SK-N-SH treated with all-trans-retinoic acid at 6 μM for 48 hours (cell line): Measurements from ENCODE around the gene HSPA12A.

Experiments
- ARNTL ChIP-seq: fragments of 450-650 bp; formaldehyde crosslinking; IDR thresholded peaks from 2 replicates; pipeline ENCODE4 v1.5.0; 2020; ENCODE audit warnings: low read depth, mild to moderate bottlenecking, moderate library complexity, borderline replicate concordance
- BACH2 ChIP-seq: fragments of 250-450 bp; sonication (Bioruptor Pico); IDR thresholded peaks from 2 replicates; pipeline ENCODE4 v1.9.0; 2021; ENCODE audit warnings: mild to moderate bottlenecking, borderline replicate concordance
- CSDC2 ChIP-seq: fragments of 250-450 bp; sonication (Bioruptor Pico); IDR thresholded peaks from 2 replicates; pipeline ENCODE4 v1.5.0; 2020; ENCODE audit warnings: mild to moderate bottlenecking, moderate library complexity
- ESRRG ChIP-seq: fragments of 250-450 bp; sonication (Bioruptor Pico); IDR thresholded peaks from 2 replicates; pipeline ENCODE4 v1.6.1; 2021; ENCODE audit warnings: mild to moderate bottlenecking
- RARB ChIP-seq: fragments of 250-450 bp; sonication (Bioruptor Pico); IDR thresholded peaks from 2 replicates; pipeline ENCODE4 v1.8.0; 2021; ENCODE audit warnings: mild to moderate bottlenecking, moderate library complexity
- SNAI2 ChIP-seq: fragments of 250-450 bp; sonication (Bioruptor Pico); IDR thresholded peaks from 2 replicates; pipeline ENCODE4 v1.5.0; 2020; ENCODE audit warnings: mild to moderate bottlenecking, moderate library complexity
- ZC3H10 ChIP-seq: fragments of 250-450 bp; sonication (Bioruptor Pico); IDR thresholded peaks from 2 replicates; pipeline ENCODE4 v1.5.1; 2021; ENCODE audit warnings: mild to moderate bottlenecking, moderate library complexity
- ZFP3 ChIP-seq: fragments of 250-450 bp; sonication (Bioruptor Pico); IDR thresholded peaks from 2 replicates; pipeline ENCODE4 v1.5.0; 2020; ENCODE audit warnings: mild to moderate bottlenecking, moderate library complexity
- ZNF565 ChIP-seq: fragments of 450-650 bp; formaldehyde crosslinking; conservative IDR thresholded peaks from 2 replicates; pipeline ENCODE4 v1.5.0; 2020; ENCODE audit warnings: low read depth, mild to moderate bottlenecking, moderate library complexity
- ZNF8 ChIP-seq: fragments of 450-650 bp; formaldehyde crosslinking; IDR thresholded peaks from 2 replicates; pipeline ENCODE4 v1.5.0; 2020; ENCODE audit warnings: mild to moderate bottlenecking, moderate library complexity
- TF ChIP-seq, protein P1 (sequence below): fragments of 250-450 bp; sonication (Bioruptor Pico); IDR thresholded peaks from 2 replicates; pipeline ENCODE4 v1.5.1; 2020; ENCODE audit warnings: low read depth, mild to moderate bottlenecking, moderate library complexity
- TF ChIP-seq, protein P2 (sequence below): fragments of 250-450 bp; sonication (Bioruptor Pico); IDR thresholded peaks from 2 replicates; pipeline ENCODE4 v1.5.1; 2021; ENCODE audit warnings: mild to moderate bottlenecking, moderate library complexity
- TF ChIP-seq, protein P3 (sequence below): fragments of 250-450 bp; sonication (Bioruptor Pico); IDR thresholded peaks from 2 replicates; pipeline ENCODE4 v1.8.0; 2020; ENCODE audit warnings: mild to moderate bottlenecking, moderate library complexity, borderline replicate concordance
- TF ChIP-seq, protein P4 (sequence below): fragments of 250-450 bp; sonication (Bioruptor Pico); IDR thresholded peaks from 2 replicates; pipeline ENCODE4 v1.5.0; 2020; ENCODE audit warnings: mild to moderate bottlenecking, moderate library complexity

DNA sequence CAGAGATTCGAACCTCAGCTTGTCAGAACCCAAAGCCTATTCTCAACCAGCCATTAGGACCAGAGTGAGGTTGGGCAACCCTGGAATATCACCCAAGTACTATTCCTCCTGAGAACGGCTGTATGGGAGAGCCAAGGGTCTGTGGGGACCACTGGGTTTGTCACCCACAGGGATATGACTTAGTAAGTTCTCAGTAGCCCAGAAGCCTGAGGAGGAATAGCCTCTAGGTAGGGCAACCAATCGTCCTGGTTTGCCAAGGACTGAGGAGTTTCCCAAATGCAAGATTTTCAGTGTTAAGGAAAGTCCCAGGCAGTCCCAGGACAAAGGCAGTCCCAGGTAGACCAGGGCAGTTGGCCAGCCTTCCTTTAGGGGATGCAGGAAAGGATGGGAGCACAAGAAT lies 74.9 kb downstream of the HSPA12A start:
- no peak for TF ChIP-seq ESRRG (CRISPR knock-in tag)
- TF ChIP-seq ZFP3, result no peak
- no peak for TF ChIP-seq ARNTL (CRISPR knock-in tag)
- TF ChIP-seq, protein P1, sequence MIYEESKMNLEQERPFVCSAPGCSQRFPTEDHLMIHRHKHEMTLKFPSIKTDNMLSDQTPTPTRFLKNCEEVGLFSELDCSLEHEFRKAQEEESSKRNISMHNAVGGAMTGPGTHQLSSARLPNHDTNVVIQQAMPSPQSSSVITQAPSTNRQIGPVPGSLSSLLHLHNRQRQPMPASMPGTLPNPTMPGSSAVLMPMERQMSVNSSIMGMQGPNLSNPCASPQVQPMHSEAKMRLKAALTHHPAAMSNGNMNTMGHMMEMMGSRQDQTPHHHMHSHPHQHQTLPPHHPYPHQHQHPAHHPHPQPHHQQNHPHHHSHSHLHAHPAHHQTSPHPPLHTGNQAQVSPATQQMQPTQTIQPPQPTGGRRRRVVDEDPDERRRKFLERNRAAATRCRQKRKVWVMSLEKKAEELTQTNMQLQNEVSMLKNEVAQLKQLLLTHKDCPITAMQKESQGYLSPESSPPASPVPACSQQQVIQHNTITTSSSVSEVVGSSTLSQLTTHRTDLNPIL, result no peak
- TF ChIP-seq, protein P2, sequence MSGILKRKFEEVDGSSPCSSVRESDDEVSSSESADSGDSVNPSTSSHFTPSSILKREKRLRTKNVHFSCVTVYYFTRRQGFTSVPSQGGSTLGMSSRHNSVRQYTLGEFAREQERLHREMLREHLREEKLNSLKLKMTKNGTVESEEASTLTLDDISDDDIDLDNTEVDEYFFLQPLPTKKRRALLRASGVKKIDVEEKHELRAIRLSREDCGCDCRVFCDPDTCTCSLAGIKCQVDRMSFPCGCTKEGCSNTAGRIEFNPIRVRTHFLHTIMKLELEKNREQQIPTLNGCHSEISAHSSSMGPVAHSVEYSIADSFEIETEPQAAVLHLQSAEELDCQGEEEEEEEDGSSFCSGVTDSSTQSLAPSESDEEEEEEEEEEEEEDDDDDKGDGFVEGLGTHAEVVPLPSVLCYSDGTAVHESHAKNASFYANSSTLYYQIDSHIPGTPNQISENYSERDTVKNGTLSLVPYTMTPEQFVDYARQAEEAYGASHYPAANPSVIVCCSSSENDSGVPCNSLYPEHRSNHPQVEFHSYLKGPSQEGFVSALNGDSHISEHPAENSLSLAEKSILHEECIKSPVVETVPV, result no peak
- no peak for TF ChIP-seq ZNF8 (CRISPR knock-in tag)
- no peak for TF ChIP-seq CSDC2 (CRISPR knock-in tag)
- TF ChIP-seq, protein P3, sequence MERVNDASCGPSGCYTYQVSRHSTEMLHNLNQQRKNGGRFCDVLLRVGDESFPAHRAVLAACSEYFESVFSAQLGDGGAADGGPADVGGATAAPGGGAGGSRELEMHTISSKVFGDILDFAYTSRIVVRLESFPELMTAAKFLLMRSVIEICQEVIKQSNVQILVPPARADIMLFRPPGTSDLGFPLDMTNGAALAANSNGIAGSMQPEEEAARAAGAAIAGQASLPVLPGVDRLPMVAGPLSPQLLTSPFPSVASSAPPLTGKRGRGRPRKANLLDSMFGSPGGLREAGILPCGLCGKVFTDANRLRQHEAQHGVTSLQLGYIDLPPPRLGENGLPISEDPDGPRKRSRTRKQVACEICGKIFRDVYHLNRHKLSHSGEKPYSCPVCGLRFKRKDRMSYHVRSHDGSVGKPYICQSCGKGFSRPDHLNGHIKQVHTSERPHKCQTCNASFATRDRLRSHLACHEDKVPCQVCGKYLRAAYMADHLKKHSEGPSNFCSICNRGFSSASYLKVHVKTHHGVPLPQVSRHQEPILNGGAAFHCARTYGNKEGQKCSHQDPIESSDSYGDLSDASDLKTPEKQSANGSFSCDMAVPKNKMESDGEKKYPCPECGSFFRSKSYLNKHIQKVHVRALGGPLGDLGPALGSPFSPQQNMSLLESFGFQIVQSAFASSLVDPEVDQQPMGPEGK (CRISPR knock-in tag), result no peak
- TF ChIP-seq, protein P4, sequence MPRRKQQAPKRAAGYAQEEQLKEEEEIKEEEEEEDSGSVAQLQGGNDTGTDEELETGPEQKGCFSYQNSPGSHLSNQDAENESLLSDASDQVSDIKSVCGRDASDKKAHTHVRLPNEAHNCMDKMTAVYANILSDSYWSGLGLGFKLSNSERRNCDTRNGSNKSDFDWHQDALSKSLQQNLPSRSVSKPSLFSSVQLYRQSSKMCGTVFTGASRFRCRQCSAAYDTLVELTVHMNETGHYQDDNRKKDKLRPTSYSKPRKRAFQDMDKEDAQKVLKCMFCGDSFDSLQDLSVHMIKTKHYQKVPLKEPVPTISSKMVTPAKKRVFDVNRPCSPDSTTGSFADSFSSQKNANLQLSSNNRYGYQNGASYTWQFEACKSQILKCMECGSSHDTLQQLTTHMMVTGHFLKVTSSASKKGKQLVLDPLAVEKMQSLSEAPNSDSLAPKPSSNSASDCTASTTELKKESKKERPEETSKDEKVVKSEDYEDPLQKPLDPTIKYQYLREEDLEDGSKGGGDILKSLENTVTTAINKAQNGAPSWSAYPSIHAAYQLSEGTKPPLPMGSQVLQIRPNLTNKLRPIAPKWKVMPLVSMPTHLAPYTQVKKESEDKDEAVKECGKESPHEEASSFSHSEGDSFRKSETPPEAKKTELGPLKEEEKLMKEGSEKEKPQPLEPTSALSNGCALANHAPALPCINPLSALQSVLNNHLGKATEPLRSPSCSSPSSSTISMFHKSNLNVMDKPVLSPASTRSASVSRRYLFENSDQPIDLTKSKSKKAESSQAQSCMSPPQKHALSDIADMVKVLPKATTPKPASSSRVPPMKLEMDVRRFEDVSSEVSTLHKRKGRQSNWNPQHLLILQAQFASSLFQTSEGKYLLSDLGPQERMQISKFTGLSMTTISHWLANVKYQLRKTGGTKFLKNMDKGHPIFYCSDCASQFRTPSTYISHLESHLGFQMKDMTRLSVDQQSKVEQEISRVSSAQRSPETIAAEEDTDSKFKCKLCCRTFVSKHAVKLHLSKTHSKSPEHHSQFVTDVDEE (CRISPR knock-in tag), result no peak
- no peak for TF ChIP-seq ZC3H10 (CRISPR knock-in tag)
- no peak for TF ChIP-seq ZNF565 (CRISPR knock-in tag)
- no peak for TF ChIP-seq BACH2
- TF ChIP-seq SNAI2 (CRISPR knock-in tag), result no peak
- no peak for TF ChIP-seq RARB (CRISPR knock-in tag)
